HepG2 (cell line): ENCODE data around the gene CTXN1. TPM values are rescaled to one million over a fixed set of nuclear protein-coding genes. Genes with fewer than 3 reads are reported as not detected.
A peak's percentile ranks its signal among the peaks of the same experiment; 100 is the strongest.

Source experiments
- BRD4 ChIP-seq: sonication (generic); formaldehyde crosslinking; IDR thresholded peaks from 2 replicates; pipeline ENCODE4 v1.4.0; 2020; ENCODE audit warnings: missing genetic modification reagents
- DBP ChIP-seq: sonication (generic); formaldehyde crosslinking; IDR thresholded peaks from 2 replicates; pipeline ENCODE4 v1.4.0; 2020; ENCODE audit warnings: missing genetic modification reagents; ENCODE audit errors: not compliant biosample characterization
- FOXK2 ChIP-seq: fragments of 450-650 bp; IDR thresholded peaks from 2 replicates; pipeline ENCODE4 v1.6.1; 2016
- SOX5 ChIP-seq: IDR thresholded peaks from 2 replicates; pipeline ENCODE4 v1.6.1; 2016; ENCODE audit warnings: borderline replicate concordance
- SOX6 ChIP-seq, 2 experiments: fragments of 450-650 bp in 1 of 2; sonication (generic) in 1 of 2; formaldehyde crosslinking in 1 of 2; IDR thresholded peaks; 2 replicates each; pipeline versions ENCODE4 v1.4.0 to v1.6.1; 2017 to 2020; ENCODE audit warnings: antibody characterized with exemption in 1 of 2, mild to moderate bottlenecking in 1 of 2, missing genetic modification reagents in 1 of 2
- SP140L ChIP-seq: sonication (generic); formaldehyde crosslinking; IDR thresholded peaks from 2 replicates; pipeline ENCODE4 v1.4.0; 2020; ENCODE audit warnings: missing genetic modification reagents, borderline replicate concordance
- TAF1 ChIP-seq: sonication (generic); formaldehyde crosslinking; IDR thresholded peaks from 2 replicates; pipeline ENCODE4 v1.4.0; 2020; ENCODE audit warnings: missing genetic modification reagents
- THRA ChIP-seq: sonication (generic); formaldehyde crosslinking; IDR thresholded peaks from 2 replicates; pipeline ENCODE4 v1.4.0; 2020; ENCODE audit warnings: missing genetic modification reagents, borderline replicate concordance
- ZBTB40 ChIP-seq, 2 experiments: fragments of 450-650 bp in 1 of 2; sonication (generic) in 1 of 2; formaldehyde crosslinking in 1 of 2; IDR thresholded peaks; 2 replicates each; pipeline versions ENCODE4 v1.6.1 to v1.8.0; 2016 to 2022; ENCODE audit warnings: antibody characterized with exemption in 1 of 2, mild to moderate bottlenecking in 1 of 2, missing genetic modification reagents in 1 of 2
- ZBTB43 ChIP-seq: sonication (generic); formaldehyde crosslinking; conservative IDR thresholded peaks from 2 replicates; pipeline ENCODE4 v1.4.0; 2020; ENCODE audit warnings: missing genetic modification reagents
- ZGPAT ChIP-seq: IDR thresholded peaks from 2 replicates; pipeline ENCODE4 v1.6.1; 2016; ENCODE audit warnings: mild to moderate bottlenecking
- ZNF10 ChIP-seq: sonication (generic); formaldehyde crosslinking; IDR thresholded peaks from 2 replicates; pipeline ENCODE4 v1.4.0; 2020; ENCODE audit warnings: mild to moderate bottlenecking, low read depth, missing genetic modification reagents, borderline replicate concordance
- ZNF644 ChIP-seq: IDR thresholded peaks from 2 replicates; pipeline ENCODE4 v1.6.1; 2016; ENCODE audit warnings: low read depth
- ZNF766 ChIP-seq: sonication (generic); formaldehyde crosslinking; IDR thresholded peaks from 2 replicates; pipeline ENCODE4 v1.5.0; 2020; ENCODE audit warnings: missing genetic modification reagents, borderline replicate concordance
- polyA plus RNA-seq, 8 experiments: library from polyadenylated mRNA; depleted of rRNA in 3 of 8; stranded (reverse) in 7 of 8; unstranded in 1 of 8; fragments of >200 nt; fragmentation: Illumina TruSeq in 4 of 8; extraction: Trizol in 4 of 8; gene quantifications; 2 replicates each; pipeline versions ENCODE4 v1.2.1 to v1.2.3, GENCODE V29; 2011 to 2016; ENCODE audit warnings: low read depth in 4 of 8, missing spikeins in 1 of 8, mixed read lengths in 1 of 8; ENCODE audit not compliant: insufficient read depth in 1 of 8
- total RNA-seq, 5 experiments: library from RNA; depleted of rRNA; stranded (reverse); fragments of >200 nt; fragmentation: Illumina TruSeq; extraction: Trizol; gene quantifications; 2 replicates each; pipeline ENCODE4 v1.2.3, GENCODE V29; 2016; ENCODE audit warnings: low read depth in 1 of 5

The CTXN1 gene
- total and polyA plus RNA-seq, 2 of the 13 experiments (the other 11 are each of a cell fraction or from before 2014, with no cell fraction given) = 0.11 TPM; not detected in 1

- no peak for TF ChIP-seq THRA (CRISPR knock-in tag)
- TF ChIP-seq SOX6 (IDR thresholded peaks at IDR 0.05) = no peak
- TF ChIP-seq SOX6 (CRISPR knock-in tag; IDR thresholded peaks at IDR 0.05) = peak; percentile 67; the same call in 1 of the 2 replicates
- no peak for TF ChIP-seq FOXK2
- no peak for TF ChIP-seq ZBTB40 (IDR thresholded peaks at IDR 0.05)
- peak; percentile 57; the same call in 1 of the 2 replicates for TF ChIP-seq ZBTB40 (CRISPR knock-in tag; IDR thresholded peaks at IDR 0.05)
- no peak for TF ChIP-seq ZNF10
- TF ChIP-seq DBP (CRISPR knock-in tag) = no peak
- TF ChIP-seq ZNF766 (CRISPR knock-in tag) = no peak; the same call in 1 of the 2 replicates
- peak; percentile 85 for TF ChIP-seq ZGPAT (CRISPR knock-in tag)
- no peak; the same call in 1 of the 2 replicates for TF ChIP-seq SP140L (CRISPR knock-in tag)
- TF ChIP-seq ZBTB43 = no peak; the same call in 1 of the 2 replicates
- TF ChIP-seq TAF1 (CRISPR knock-in tag) = peak; percentile 98
- TF ChIP-seq BRD4 (CRISPR knock-in tag) = peak; percentile 89
- peak; percentile 7; the same call in 1 of the 2 replicates for TF ChIP-seq SOX5 (CRISPR knock-in tag)
- TF ChIP-seq ZNF644 = 0 out of 2 replicates have a peak, but pooled peaks have one; percentile 17
Measured at GRCh38 chr19:7943444-7944176, 17.7 kb upstream of the CTXN1 start, which contains the start of gene TIMM44 (continued).
